PC-9 (cell line): ENCODE measurements around the gene RREB1. TPM values are rescaled to one million over a fixed set of nuclear protein-coding genes. Genes with fewer than 3 reads are reported as not detected.
A peak's percentile ranks its signal among the peaks of the same experiment; 100 is the strongest.

Experiments
- BruUV-seq: library from RNA; stranded (reverse); fragments of 400-500 nt; replicated peaks from 2 replicates; lab custom pipeline; 2021; lab: Mats Ljungman, UMichigan
- CTCF ChIA-PET: fragments of 300-600 bp; sonication (Branson Sonifier 250); formaldehyde crosslinking; loops from one replicate; lab custom pipeline; 2022; ENCODE audit warnings: antibody characterized with exemption; lab: Charles Lee
- POLR2A ChIA-PET: fragments of 300-600 bp; sonication (Branson Sonifier 250); formaldehyde crosslinking; loops from one replicate; lab custom pipeline; 2022; ENCODE audit warnings: antibody characterized with exemption; ENCODE audit not compliant: unreplicated experiment; lab: Charles Lee
- DNase-seq, 2 experiments: peaks; one replicate each; pipeline versions ENCODE4 v3.0.0 to v3.0.0-alpha.2; 2015 to 2022; ENCODE audit warnings: mixed read lengths in 1 of 2
- H2AFZ ChIP-seq: fragments of 200-600 bp; sonication (generic); 2 replicates; pipeline ENCODE4 v1.8.1; 2017; ENCODE audit warnings: antibody characterized with exemption
- H3F3A ChIP-seq: fragments of 200-600 bp; sonication (generic); 2 replicates; pipeline ENCODE4 v1.8.1; 2017; ENCODE audit warnings: antibody characterized with exemption, mild to moderate bottlenecking, low read depth; ENCODE audit not compliant: insufficient read depth
- H3K27ac ChIP-seq: fragments of 200-600 bp; sonication (generic); 2 replicates; pipeline ENCODE4 v1.6.1; 2016; ENCODE audit warnings: mixed run types
- H3K27me3 ChIP-seq: fragments of 200-600 bp; sonication (generic); 2 replicates; pipeline ENCODE4 v1.6.1; 2016; ENCODE audit warnings: low read depth, mixed run types; ENCODE audit not compliant: insufficient read depth
- H3K36me3 ChIP-seq: fragments of 200-600 bp; sonication (generic); 2 replicates; pipeline ENCODE4 v1.6.1; 2016; ENCODE audit warnings: low read depth, mixed run types
- H3K4me1 ChIP-seq: fragments of 200-600 bp; sonication (generic); replicated peaks from 2 replicates; pipeline ENCODE4 v1.6.1; 2016; ENCODE audit warnings: mixed run types; ENCODE audit not compliant: insufficient read depth
- H3K4me2 ChIP-seq: fragments of 200-600 bp; sonication (generic); 2 replicates; pipeline ENCODE4 v1.6.1; 2017; ENCODE audit warnings: mixed run types
- H3K4me3 ChIP-seq: fragments of 200-600 bp; sonication (generic); 2 replicates; pipeline ENCODE4 v1.6.1; 2016; ENCODE audit warnings: mixed run types
- H3K79me2 ChIP-seq: fragments of 200-600 bp; sonication (generic); 2 replicates; pipeline ENCODE4 v1.6.1; 2017; ENCODE audit warnings: low read depth, mixed run types
- H3K9me2 ChIP-seq: fragments of 200-600 bp; sonication (generic); 2 replicates; pipeline ENCODE4 v1.8.1; 2017; ENCODE audit warnings: mild to moderate bottlenecking; ENCODE audit not compliant: insufficient read depth
- H3K9me3 ChIP-seq: fragments of 200-600 bp; sonication (generic); 2 replicates; pipeline ENCODE4 v1.8.1; 2016; ENCODE audit warnings: low read depth; ENCODE audit not compliant: insufficient read depth
- H4K20me1 ChIP-seq: fragments of 200-600 bp; sonication (generic); 2 replicates; pipeline ENCODE4 v1.8.1; 2017; ENCODE audit not compliant: insufficient read depth
- EZH2 ChIP-seq: fragments of 200-600 bp; sonication (generic); IDR thresholded peaks from 2 replicates; pipeline ENCODE4 v1.8.0; 2017; ENCODE audit warnings: antibody characterized with exemption, low read depth
- intact Hi-C: fragments of 100-400 bp; cut with micrococcal nuclease; formaldehyde crosslinking; loops from one replicate; pipeline ENCODE4 v1.10.0; 2022; ENCODE audit not compliant: unreplicated experiment
- total RNA-seq: library from RNA; stranded (reverse); gene quantifications from 2 replicates; pipeline ENCODE4 v1.2.3, GENCODE V29; 2021
- TF ChIP-seq, protein P1 (sequence below): fragments of 200-600 bp; sonication (generic); conservative IDR thresholded peaks from 2 replicates; pipeline ENCODE4 v1.6.1; 2017; ENCODE audit warnings: mixed run types, antibody characterized with exemption, mild to moderate bottlenecking, moderate library complexity

Gene RREB1
- total RNA-seq, 1 experiment from 2014 or later: 38.4 TPM

DNA sequence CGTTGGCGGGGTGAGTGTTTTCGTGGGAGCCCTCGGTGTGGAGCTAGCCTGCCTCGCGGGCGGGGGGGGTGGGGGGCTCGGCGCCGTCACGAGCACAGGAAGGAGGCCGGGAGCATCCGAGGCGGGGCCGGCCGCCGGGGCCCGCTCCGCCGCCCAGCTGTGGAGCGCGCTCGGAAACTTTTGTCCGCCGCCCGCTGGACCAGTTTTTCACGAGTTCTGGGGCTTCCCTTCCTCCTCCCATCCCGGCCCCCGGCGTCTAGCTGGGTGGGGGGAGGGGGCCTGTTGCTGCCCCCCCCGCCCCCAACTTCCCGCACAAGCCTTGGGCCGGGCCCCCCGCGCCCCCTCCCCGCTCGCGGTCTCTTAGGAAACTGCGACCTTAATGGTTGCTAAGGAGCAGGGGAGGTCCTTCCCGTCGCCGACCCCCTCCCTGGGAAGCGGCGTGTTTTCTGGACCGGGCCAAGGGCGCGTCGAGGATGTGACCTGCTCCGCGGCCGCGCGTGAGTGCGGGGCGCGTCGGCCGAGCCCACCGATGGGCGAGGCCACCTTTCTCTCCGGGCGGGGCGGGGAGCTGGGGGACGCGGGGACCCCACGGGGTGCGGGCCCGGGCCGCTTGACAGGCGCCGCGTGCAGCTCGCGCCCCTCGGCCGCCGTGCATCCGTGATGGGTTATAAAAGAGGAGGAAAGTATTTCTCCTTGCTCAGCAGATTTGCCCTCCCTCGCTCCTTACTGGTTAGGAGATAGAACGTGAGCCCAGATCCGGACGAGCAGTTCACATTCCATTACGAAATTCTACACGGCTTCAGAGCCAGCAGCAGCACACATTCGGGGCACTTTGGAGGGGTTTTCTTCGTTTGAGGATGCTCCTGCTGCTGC lies 1.4 kb downstream of the RREB1 start:
- POLR2A ChIA-PET: no interaction called here
- intact Hi-C loops: loop anchor here (1.0 to 5.0 kb wide), 7 partner anchors 32 to 431 kb away; no protein-coding TSS in a partner anchor
- BruUV-seq: no TSS peak

DNA sequence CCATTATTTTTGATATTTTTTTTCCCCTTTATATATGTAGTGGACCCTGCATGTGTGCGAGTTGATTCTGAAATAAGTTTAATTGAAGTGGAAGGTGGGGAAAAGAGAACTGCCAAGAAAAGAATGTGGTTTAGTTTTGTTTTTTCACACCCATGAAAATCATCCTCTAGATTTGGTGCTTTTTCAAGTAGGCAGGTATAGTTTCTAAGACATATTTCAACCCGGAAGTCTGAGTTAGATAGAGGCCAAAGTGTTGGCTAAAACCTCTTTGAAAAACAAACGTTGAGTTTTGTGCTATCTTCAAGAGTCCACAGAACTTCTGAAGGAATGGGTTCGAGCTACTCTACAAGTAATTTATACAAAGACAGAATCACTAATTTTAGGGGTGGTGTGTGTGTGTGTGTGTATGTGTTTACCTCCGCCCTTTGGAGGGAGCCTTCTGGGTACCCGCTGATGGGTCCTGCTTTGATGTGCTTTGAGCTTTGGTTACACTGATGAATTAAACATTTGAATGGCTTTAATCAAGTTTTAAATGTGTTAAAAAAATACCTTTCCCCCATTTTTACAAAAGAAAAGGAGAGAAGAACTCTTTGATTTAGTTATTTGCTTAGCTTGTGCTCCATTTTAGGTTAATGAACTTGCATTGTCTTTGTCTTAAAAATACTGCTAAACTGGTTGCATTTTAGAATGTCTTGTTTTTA lies 2.5 kb downstream of the RREB1 start:
- Histone ChIP-seq H4K20me1 (peaks cover 7% of the 10 kb centered on the region; the same call in 1 of the 2 replicates), H3K9me3 (no peaks in the 10 kb centered on the region), H3K4me1 (peaks cover 41% of the 10 kb centered on the region), H3K79me2 (peaks cover 69% of the 10 kb centered on the region), H3K4me2 (peak overlapping the region; percentile 87), H3K4me3 (peak overlapping the region; percentile 90), H2AFZ (no peak overlapping the region), H3K36me3 (no peaks in the 10 kb centered on the region), H3F3A (peaks cover 13% of the 10 kb centered on the region; the same call in 1 of the 2 replicates), H3K9me2 (no peaks in the 10 kb centered on the region), H3K27ac (peak overlapping the region; percentile 22), H3K27me3 (no peaks in the 10 kb centered on the region)
- ChIA-PET CTCF (interaction anchor here (0.6 to 1.0 kb wide), 2 partner anchors 43 to 432 kb away, joined by 3 to 19 read pairs; no protein-coding TSS in a partner anchor), POLR2A (no interaction called here)
- intact Hi-C loops: no loop called here
- BruUV-seq: TSS peak; percentile 27
- no peak for DNase-seq
- TF ChIP-seq, protein P1, sequence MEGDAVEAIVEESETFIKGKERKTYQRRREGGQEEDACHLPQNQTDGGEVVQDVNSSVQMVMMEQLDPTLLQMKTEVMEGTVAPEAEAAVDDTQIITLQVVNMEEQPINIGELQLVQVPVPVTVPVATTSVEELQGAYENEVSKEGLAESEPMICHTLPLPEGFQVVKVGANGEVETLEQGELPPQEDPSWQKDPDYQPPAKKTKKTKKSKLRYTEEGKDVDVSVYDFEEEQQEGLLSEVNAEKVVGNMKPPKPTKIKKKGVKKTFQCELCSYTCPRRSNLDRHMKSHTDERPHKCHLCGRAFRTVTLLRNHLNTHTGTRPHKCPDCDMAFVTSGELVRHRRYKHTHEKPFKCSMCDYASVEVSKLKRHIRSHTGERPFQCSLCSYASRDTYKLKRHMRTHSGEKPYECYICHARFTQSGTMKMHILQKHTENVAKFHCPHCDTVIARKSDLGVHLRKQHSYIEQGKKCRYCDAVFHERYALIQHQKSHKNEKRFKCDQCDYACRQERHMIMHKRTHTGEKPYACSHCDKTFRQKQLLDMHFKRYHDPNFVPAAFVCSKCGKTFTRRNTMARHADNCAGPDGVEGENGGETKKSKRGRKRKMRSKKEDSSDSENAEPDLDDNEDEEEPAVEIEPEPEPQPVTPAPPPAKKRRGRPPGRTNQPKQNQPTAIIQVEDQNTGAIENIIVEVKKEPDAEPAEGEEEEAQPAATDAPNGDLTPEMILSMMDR: no peak
- TF ChIP-seq EZH2: no peak

More for the DNA sequence above, 1.4 kb downstream of the RREB1 start:
- peaks cover 59% of the 10 kb centered on the region for H3K79me2 ChIP-seq
- no peaks in the 10 kb centered on the region for H3K27me3 ChIP-seq
- H2AFZ ChIP-seq: no peak overlapping the region
- CTCF ChIA-PET: interaction anchor here (0.5 to 1.0 kb wide), 2 partner anchors 57 to 431 kb away, joined by 3 read pairs; no protein-coding TSS in a partner anchor
- peaks cover 41% of the 10 kb centered on the region for H3K4me1 ChIP-seq
- H3K4me3 ChIP-seq: peak overlapping the region; percentile 90
- peak overlapping the region; percentile 87 for H3K4me2 ChIP-seq
- TF ChIP-seq EZH2: no peak
- TF ChIP-seq, protein P1: no peak
- no peak for DNase-seq
- H3K9me2 ChIP-seq: no peaks in the 10 kb centered on the region
- no peaks in the 10 kb centered on the region for H3K9me3 ChIP-seq
- peaks cover 7% of the 10 kb centered on the region; the same call in 1 of the 2 replicates for H4K20me1 ChIP-seq
- H3K27ac ChIP-seq: peak overlapping the region; percentile 69
- no peaks in the 10 kb centered on the region for H3K36me3 ChIP-seq
- H3F3A ChIP-seq: peaks cover 13% of the 10 kb centered on the region; the same call in 1 of the 2 replicates

DNA sequence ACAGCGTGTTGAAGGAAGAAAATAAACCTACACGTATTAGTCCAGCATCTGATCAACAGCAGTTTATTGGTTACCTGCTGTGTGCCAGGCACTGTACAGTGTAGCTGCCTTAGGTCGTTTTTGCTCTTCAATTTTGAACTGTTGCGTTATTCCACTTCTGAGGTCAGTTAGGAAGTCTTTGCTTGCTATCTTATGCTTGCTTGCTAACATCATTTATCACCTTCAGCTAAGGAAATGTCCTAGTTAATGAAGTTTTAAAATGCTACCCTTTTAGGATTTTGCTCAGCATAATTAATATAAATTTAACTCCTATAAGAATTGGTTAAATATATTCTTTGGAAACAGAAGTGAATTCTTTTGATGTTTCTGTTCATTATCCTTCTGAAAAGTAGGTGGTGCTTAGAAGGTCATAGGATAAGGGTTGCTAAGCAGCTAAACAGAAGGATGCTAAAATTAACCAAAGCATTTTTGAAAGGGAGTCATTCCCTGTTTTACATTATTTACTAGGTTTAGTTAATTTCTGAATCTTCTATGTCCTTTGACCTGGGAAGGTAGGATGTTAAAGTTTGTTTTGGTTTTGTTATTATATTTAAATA lies 3.4 kb downstream of the RREB1 start:
- CTCF ChIA-PET: no interaction called here

More for the DNA sequence above, 3.4 kb downstream of the RREB1 start:
- Histone ChIP-seq H2AFZ (no peak overlapping the region), H3F3A (peaks cover 13% of the 10 kb centered on the region; the same call in 1 of the 2 replicates), H3K4me2 (peak overlapping the region; percentile 87), H3K27me3 (no peaks in the 10 kb centered on the region), H3K9me3 (no peaks in the 10 kb centered on the region), H3K4me3 (no peak overlapping the region), H3K27ac (0 out of 2 replicates have a peak overlapping the region, but pooled peaks have one; percentile 67), H3K36me3 (no peaks in the 10 kb centered on the region), H4K20me1 (peaks cover 7% of the 10 kb centered on the region; the same call in 1 of the 2 replicates), H3K4me1 (peaks cover 41% of the 10 kb centered on the region), H3K79me2 (peaks cover 79% of the 10 kb centered on the region), H3K9me2 (no peaks in the 10 kb centered on the region)
- POLR2A ChIA-PET: no interaction called here
- no peak for TF ChIP-seq EZH2
- TF ChIP-seq, protein P1: no peak
- BruUV-seq: no TSS peak
- no peak for DNase-seq
- intact Hi-C loops: no loop called here
